Calu3 (cell line): ENCODE measurements around the gene RAPGEF4. TPM values are rescaled to one million over a fixed set of nuclear protein-coding genes. Genes with fewer than 3 reads are reported as not detected.
"Not testable (repeated sequence)": the region's sequence is repeated elsewhere in the genome, so short reads cannot be mapped to it uniquely, and the experiment has no call there.

Experiments
- BruUV-seq: library from RNA; stranded (reverse); fragments of 400-500 nt; replicated peaks from 2 replicates; lab custom pipeline; 2021; lab: Mats Ljungman, UMichigan
- CTCF ChIA-PET: fragments of 300-600 bp; sonication (Branson Sonifier 250); formaldehyde crosslinking; loops from one replicate; lab custom pipeline; 2022; ENCODE audit warnings: antibody characterized with exemption; lab: Charles Lee
- DNase-seq: peaks from one replicate; pipeline ENCODE4 v3.0.0; 2022
- H3K27ac Mint-ChIP-seq: one replicate; pipeline ENCODE4 v1.8.0; 2022; ENCODE audit warnings: mixed read lengths; ENCODE audit not compliant: unreplicated experiment
- H3K27me3 Mint-ChIP-seq: one replicate; pipeline ENCODE4 v1.8.0; 2022; ENCODE audit warnings: mixed read lengths; ENCODE audit not compliant: unreplicated experiment
- H3K36me3 Mint-ChIP-seq: one replicate; pipeline ENCODE4 v1.8.0; 2022; ENCODE audit warnings: mild to moderate bottlenecking, moderate library complexity, mixed read lengths; ENCODE audit not compliant: insufficient read depth, unreplicated experiment
- H3K4me1 Mint-ChIP-seq: one replicate; pipeline ENCODE4 v1.8.0; 2022; ENCODE audit warnings: mild to moderate bottlenecking, low read depth, mixed read lengths; ENCODE audit not compliant: unreplicated experiment
- H3K4me3 Mint-ChIP-seq: one replicate; pipeline ENCODE4 v1.8.0; 2022; ENCODE audit warnings: mild to moderate bottlenecking, low read depth, moderate library complexity, mixed read lengths; ENCODE audit not compliant: unreplicated experiment
- H3K9me3 Mint-ChIP-seq: one replicate; pipeline ENCODE4 v1.8.0; 2022; ENCODE audit warnings: low read depth, mixed read lengths; ENCODE audit not compliant: unreplicated experiment
- intact Hi-C: fragments of 100-400 bp; cut with micrococcal nuclease; formaldehyde crosslinking; loops from one replicate; pipeline ENCODE4 v1.10.0; 2022; ENCODE audit not compliant: unreplicated experiment
- total RNA-seq: library from RNA; stranded (reverse); gene quantifications from 2 replicates; pipeline ENCODE4 v1.2.3, GENCODE V29; 2022
- TF ChIP-seq, protein P1 (sequence below): fragments of 200-600 bp; IDR thresholded peaks from one replicate; pipeline ENCODE4 v1.8.0; 2022; ENCODE audit warnings: antibody characterized with exemption; ENCODE audit not compliant: unreplicated experiment

RAPGEF4 gene
- total RNA-seq, 1 experiment from 2014 or later, result 1.8 TPM

DNA sequence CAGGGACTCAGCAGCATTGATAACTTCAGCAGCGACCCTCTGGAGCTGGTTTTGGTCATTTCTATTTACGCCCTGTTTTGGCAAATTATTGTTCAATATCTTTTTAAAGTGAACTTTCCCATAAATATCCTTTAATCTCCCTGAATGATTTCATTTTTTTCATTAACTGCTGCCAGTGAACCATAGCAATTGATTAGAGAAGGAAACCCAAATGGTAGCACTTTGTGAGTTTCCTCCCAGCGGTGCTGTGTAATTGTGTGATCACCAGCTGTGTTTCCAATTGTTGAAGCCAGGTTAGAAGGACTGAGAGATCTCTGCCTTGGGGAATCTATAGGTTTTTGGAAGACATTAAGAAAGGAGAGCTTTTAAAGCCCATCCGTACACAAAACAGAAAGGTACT is 356.3 kb downstream of the RAPGEF4 start:
- Mint-ChIP-seq H3K4me3 (no peak overlapping the region), H3K27ac (no peak overlapping the region), H3K9me3 (peaks cover 2% of the 10 kb centered on the region), H3K36me3 (peaks cover 12% of the 10 kb centered on the region), H3K27me3 (no peaks in the 10 kb centered on the region), H3K4me1 (peaks cover 38% of the 10 kb centered on the region)
- no TSS peak for BruUV-seq
- no peak for DNase-seq
- TF ChIP-seq, protein P1, sequence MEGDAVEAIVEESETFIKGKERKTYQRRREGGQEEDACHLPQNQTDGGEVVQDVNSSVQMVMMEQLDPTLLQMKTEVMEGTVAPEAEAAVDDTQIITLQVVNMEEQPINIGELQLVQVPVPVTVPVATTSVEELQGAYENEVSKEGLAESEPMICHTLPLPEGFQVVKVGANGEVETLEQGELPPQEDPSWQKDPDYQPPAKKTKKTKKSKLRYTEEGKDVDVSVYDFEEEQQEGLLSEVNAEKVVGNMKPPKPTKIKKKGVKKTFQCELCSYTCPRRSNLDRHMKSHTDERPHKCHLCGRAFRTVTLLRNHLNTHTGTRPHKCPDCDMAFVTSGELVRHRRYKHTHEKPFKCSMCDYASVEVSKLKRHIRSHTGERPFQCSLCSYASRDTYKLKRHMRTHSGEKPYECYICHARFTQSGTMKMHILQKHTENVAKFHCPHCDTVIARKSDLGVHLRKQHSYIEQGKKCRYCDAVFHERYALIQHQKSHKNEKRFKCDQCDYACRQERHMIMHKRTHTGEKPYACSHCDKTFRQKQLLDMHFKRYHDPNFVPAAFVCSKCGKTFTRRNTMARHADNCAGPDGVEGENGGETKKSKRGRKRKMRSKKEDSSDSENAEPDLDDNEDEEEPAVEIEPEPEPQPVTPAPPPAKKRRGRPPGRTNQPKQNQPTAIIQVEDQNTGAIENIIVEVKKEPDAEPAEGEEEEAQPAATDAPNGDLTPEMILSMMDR, result no peak
- CTCF ChIA-PET, result no interaction called here
- intact Hi-C loops, result no loop called here

DNA sequence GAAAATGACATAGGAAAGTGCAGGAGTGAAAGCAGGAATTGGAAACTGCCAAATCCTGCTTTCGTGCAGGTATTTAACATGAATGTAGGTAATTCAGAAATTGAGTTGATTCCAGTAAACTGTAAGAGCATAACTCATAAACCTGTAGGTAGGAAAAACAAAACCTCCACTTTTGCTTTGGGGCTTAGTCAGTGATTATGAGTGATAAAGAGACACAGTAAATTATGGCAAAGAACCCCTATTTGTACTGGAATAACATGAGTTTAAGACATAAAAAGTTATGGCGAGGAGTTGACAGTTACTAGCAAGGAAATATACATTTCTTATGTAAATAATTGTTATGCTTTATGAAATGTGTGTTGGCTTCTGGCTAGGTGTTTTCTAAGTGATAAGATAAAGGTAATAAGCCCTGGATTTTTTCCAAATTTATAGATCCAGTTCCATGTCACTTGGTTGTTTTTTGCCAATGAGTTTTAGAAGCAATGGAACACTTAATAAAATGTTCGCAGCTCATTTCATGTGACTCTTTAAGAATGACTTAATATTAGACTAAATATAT is 357.3 kb downstream of the RAPGEF4 start:
- intact Hi-C loops, result no loop called here
- Mint-ChIP-seq H3K4me3 (no peak overlapping the region), H3K27me3 (no peaks in the 10 kb centered on the region), H3K9me3 (peaks cover under 1% of the 10 kb centered on the region), H3K36me3 (peaks cover 12% of the 10 kb centered on the region), H3K4me1 (peaks cover 28% of the 10 kb centered on the region), H3K27ac (no peak overlapping the region)
- DNase-seq, result no peak
- TF ChIP-seq, protein P1, result no peak
- no TSS peak for BruUV-seq
- CTCF ChIA-PET, result no interaction called here

DNA sequence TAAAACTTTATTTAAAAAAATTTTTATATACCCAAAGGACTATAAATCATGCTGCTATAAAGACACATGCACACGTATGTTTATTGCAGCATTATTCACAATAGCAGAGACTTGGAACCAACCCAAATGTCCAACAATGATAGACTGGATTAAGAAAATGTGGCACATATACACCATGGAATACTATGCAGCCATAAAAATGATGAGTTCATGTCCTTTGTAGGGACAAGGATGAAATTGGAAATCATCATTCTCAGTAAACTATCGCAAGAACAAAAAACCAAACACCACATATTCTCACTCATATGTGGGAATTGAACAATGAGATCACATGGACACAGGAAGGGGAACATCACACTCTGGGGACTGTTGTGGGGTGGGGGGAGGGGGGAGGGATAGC is 358.0 kb downstream of the RAPGEF4 start:
- CTCF ChIA-PET, intact Hi-C loops, DNase-seq, H3K27me3 Mint-ChIP-seq, BruUV-seq, H3K4me3 Mint-ChIP-seq, H3K27ac Mint-ChIP-seq, H3K9me3 Mint-ChIP-seq: not testable (repeated sequence)
- peaks cover 12% of the 10 kb centered on the region for H3K36me3 Mint-ChIP-seq
- peaks cover 23% of the 10 kb centered on the region for H3K4me1 Mint-ChIP-seq

DNA sequence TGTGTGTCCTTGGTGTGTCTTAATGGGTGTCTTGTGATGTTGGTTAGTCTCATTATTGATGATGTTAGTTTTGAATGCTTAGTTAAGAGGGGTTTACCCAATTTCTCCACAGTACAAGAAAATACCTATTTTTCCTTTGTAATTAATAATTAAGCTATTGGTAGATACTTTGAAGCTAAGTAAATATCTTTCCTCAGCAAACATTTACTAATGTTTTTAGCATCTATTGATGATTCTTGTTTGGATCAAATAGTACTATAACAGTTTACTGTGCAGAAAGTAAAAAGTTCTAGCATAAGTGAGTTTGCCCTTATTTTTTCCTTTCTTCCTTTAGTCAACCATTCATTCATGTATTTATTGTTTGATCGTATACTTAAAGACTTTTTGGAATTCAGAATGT is 359.1 kb downstream of the RAPGEF4 start:
- TF ChIP-seq, protein P1, result no peak

DNA sequence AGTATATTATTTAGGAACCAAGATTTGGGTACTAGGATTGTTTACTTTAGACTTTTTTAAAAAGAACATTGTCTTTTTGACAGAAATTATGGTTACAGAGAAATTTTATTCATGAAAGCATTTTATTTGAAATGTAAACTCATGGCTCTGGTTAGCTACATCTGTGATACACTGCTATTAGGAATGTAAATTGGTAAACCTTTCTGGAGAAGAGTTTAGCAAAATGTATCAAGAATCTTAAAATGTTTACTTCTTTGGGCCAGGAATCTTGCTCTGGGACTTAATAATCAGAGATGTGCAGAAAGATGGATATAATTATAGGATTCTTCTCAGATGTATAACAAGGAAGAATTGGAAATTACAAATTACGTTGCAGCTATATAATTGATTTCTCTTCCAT is 359.7 kb downstream of the RAPGEF4 start:
- Mint-ChIP-seq H3K4me3 (no peak overlapping the region), H3K27me3 (no peaks in the 10 kb centered on the region), H3K9me3 (no peaks in the 10 kb centered on the region), H3K4me1 (peaks cover 19% of the 10 kb centered on the region), H3K36me3 (peaks cover 12% of the 10 kb centered on the region), H3K27ac (no peak overlapping the region)
- intact Hi-C loops, result no loop called here
- DNase-seq, result no peak
- no TSS peak for BruUV-seq
- CTCF ChIA-PET, result no interaction called here
- TF ChIP-seq, protein P1, result no peak

More for the DNA sequence above, 359.1 kb downstream of the RAPGEF4 start:
- no peak overlapping the region for H3K27ac Mint-ChIP-seq
- H3K36me3 Mint-ChIP-seq, result peaks cover 12% of the 10 kb centered on the region
- H3K27me3 Mint-ChIP-seq, result no peaks in the 10 kb centered on the region
- no peak for DNase-seq
- CTCF ChIA-PET, result no interaction called here
- H3K4me3 Mint-ChIP-seq, result no peak overlapping the region
- intact Hi-C loops, result no loop called here
- H3K9me3 Mint-ChIP-seq, result no peaks in the 10 kb centered on the region
- BruUV-seq, result no TSS peak
- peaks cover 23% of the 10 kb centered on the region for H3K4me1 Mint-ChIP-seq
